Memory B cell (primary cell): ENCODE measurements around the gene MTX1.
A peak's percentile ranks its signal among the peaks of the same experiment; 100 is the strongest.
"Not testable (repeated sequence)": the region's sequence is repeated elsewhere in the genome, so short reads cannot be mapped to it uniquely, and the experiment has no call there.

Experiments used
- ATAC-seq: fragments of 150-1000 bp; cut with Tn5 transposase; 2 replicates; pipeline ENCODE4 v1.10.0; 2021; ENCODE audit warnings: low read depth, mild to moderate bottlenecking, moderate library complexity
- DNase-seq, 2 donors: peaks; one replicate each; pipeline ENCODE4 v3.0.0; 2022; ENCODE audit warnings: low spot score in 2 of 2
- H3K27ac Mint-ChIP-seq: one replicate; pipeline ENCODE4 v1.8.0; 2022; ENCODE audit warnings: mild to moderate bottlenecking, moderate library complexity, mixed read lengths
- H3K27me3 Mint-ChIP-seq: one replicate; pipeline ENCODE4 v1.8.0; 2022; ENCODE audit warnings: mixed read lengths
- H3K36me3 Mint-ChIP-seq: one replicate; pipeline ENCODE4 v1.8.0; 2022; ENCODE audit warnings: mild to moderate bottlenecking, mixed read lengths
- H3K4me1 Mint-ChIP-seq: one replicate; pipeline ENCODE4 v1.8.0; 2022; ENCODE audit warnings: mixed read lengths
- H3K4me3 Mint-ChIP-seq: one replicate; pipeline ENCODE4 v1.8.0; 2022; ENCODE audit warnings: mild to moderate bottlenecking, moderate library complexity, mixed read lengths
- H3K9me3 Mint-ChIP-seq: one replicate; pipeline ENCODE4 v1.8.0; 2022; ENCODE audit warnings: mixed read lengths

MTX1 gene

DNA sequence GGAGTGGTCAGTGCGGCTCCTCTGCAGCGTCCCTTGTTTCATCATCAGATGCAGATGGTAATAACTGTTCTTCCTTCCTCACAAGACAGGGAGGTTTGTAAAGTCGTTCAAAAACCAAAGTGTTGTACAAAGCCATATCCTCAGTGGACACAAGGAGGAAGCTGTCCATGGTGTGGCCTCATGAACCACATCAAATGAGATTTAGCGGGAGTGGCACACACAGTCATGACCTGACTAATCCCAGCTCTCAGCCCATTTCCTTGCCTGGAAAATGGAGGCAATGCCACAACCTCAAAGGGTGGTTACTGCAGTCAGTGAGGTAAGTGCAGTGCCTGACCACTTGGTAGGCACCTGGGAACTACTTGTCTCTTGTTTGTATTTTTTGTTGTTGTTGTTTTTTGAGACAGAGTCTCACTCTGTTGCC, 33.4 kb downstream of the MTX1 start:
- ATAC-seq, result no peak

DNA sequence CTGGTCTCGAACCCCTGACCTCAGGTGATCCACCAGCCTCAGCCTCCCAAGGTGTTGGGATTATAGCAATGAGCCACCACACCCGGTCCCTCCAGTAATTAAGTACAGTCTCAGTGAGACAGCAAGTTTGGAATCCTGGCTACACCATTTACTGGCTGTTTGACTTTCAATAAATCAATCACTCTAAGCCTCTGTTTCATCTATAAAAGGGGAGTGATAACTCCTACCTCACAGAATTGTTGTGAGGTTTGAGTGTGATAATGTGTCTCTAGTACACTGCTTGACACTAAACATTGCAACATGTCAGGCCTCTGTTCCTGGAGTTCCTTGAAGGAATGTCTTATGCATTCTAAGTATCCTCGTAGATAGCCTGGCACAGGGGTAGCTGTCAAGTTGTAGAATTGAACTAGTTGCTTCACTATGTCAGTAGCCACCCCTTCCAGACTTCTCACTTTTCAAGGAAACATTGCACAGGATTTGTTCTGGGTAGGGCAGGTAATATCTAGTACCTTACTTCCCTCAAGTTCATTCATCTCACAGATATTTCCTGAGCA, 34.4 kb downstream of the MTX1 start:
- Mint-ChIP-seq H3K27me3 (no peaks in the 10 kb centered on the region), H3K4me3 (peak overlapping the region; percentile 81), H3K36me3 (peaks cover 5% of the 10 kb centered on the region), H3K4me1 (peaks cover 25% of the 10 kb centered on the region), H3K27ac (peak overlapping the region; percentile 92), H3K9me3 (no peaks in the 10 kb centered on the region)
- DNase-seq, result no peak
- no peak for ATAC-seq

More for the DNA sequence above, 33.4 kb downstream of the MTX1 start:
- no peak for DNase-seq
- peaks cover 25% of the 10 kb centered on the region for H3K4me1 Mint-ChIP-seq
- no peaks in the 10 kb centered on the region for H3K9me3 Mint-ChIP-seq
- no peak overlapping the region for H3K27ac Mint-ChIP-seq
- no peak overlapping the region for H3K4me3 Mint-ChIP-seq
- no peaks in the 10 kb centered on the region for H3K27me3 Mint-ChIP-seq
- peaks cover 8% of the 10 kb centered on the region for H3K36me3 Mint-ChIP-seq

DNA sequence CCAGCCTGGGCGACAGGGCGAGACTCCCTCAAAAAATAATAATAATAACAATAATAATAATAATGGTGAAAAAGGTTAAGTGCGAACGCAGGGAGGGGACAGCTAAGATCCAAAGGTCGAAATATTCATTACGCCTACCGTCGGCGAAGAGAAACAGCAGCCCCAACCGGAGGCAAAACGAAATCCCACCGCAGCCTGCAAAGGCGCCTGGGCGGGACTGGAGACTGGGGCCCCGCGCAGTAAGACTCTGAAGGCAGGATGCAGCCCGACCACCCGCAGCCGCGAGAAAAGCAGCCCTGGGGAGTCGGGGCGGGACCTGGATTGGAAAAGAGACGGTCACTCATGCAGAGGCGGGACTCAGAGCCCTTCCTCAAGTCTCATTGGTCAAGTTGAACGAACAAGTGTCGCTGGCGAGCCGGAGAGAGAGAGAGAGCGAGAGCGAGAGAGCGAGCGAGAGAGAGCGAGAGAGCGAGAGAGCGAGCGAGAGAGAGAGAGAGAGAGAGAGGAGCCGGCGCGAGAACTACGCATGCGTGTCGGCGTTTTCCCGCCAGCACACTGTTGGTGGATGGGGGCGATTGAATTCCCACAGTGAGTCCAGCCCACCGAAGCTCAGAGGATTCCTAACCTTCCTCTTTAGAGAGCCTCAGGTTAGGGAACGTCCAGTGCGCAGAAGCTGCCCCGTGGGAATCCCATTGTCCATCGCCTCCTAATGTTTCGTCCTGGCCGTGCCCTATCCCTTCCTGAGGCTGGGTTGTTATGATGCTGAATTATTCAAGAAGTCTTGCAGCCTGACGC, 36.1 kb downstream of the MTX1 start:
- ATAC-seq (peak; percentile 91), DNase-seq (peak; percentile 84 to 89)
- Mint-ChIP-seq H3K36me3 (no peaks in the 10 kb centered on the region), H3K27me3 (no peaks in the 10 kb centered on the region), H3K4me3 (peak overlapping the region; percentile 81), H3K4me1 (peaks cover 23% of the 10 kb centered on the region), H3K27ac (peak overlapping the region; percentile 92), H3K9me3 (no peaks in the 10 kb centered on the region)

DNA sequence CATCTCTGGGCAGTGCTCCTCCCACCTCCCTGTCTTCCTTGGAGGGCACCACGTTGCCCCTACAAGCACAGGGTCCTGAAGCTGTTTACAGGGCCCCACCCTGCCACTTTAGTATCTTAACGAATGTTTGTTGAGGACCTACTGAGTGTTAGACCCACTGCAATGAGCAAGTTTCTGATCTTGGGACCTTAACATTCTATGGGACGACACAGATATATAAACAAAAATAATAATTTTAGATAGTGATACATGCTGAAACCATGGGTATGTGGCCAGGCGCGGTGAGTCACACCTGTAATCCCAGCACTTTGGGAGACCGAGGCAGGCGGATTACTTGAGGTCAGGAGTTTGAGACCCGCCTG, 36.6 kb downstream of the MTX1 start:
- Mint-ChIP-seq H3K4me3 (peak overlapping the region; percentile 81), H3K36me3 (no peaks in the 10 kb centered on the region), H3K27ac (peak overlapping the region; percentile 92), H3K4me1 (peaks cover 25% of the 10 kb centered on the region), H3K27me3 (no peaks in the 10 kb centered on the region), H3K9me3 (no peaks in the 10 kb centered on the region)
- ATAC-seq, result no peak
- no peak for DNase-seq

DNA sequence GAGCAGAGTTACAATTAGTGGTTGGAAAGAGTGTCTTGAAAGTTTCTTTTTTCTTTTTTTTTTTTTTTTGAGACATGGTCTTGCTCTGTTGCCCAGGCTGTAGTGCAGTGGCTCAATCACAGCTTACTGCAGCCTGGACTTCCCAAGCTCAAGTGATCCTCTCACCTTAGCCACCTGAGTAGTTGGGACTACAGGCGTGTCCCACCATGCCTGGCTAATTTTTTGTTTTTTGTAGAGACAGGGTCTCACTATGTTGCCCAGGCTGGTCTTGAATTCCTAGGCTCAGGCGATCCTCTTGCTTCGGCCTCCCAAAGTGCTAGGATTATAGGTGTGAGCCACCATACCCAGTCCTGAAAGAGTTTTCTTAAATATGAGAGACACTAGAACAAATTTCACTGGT, 38.3 kb downstream of the MTX1 start:
- DNase-seq, H3K9me3 Mint-ChIP-seq, H3K27ac Mint-ChIP-seq, ATAC-seq, H3K4me3 Mint-ChIP-seq, H3K36me3 Mint-ChIP-seq, H3K27me3 Mint-ChIP-seq: not testable (repeated sequence)
- H3K4me1 Mint-ChIP-seq, result peaks cover 16% of the 10 kb centered on the region

DNA sequence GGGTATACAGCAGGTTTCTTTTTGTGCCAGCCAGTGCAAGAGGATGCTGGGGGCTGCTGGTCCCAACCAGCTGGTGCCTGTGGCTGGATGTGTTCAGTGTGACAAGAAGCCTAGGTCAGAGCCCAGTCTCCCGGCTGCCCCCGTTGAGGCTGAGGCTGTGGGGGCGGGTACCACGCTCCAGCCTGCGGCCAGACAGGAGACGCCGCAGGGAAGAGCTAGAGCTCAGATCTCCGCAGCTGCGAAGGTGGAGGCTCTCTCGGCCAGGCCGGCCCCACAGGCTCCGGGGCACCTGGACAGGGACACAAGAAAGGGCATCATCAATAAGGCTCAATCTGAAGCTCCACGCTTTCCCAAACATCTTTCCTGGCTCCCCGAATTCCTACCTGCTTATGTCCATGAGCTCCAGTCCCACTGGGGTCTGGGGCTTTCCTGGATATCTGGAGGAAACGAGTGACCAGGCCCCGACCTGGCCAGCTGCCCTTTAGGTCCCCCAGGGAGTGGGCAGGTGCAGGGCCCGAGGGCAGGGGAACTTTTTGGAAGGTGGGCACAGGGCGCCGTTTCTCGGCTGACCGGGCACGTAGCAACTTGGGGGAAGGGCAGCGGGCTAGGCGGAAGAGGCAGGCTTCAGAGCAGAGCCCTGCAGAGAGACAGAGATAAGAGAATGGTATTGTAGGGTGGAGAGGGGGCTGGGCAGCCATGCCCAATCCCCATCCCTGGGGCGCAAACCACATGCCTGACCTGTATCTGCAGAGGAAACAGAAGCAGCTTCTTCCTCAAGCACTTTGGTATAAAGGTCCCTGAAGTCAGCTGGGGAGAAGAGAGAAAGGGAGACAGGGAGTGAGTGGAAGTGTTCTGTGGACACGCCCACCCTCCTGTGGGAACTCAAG, 39.4 kb downstream of the MTX1 start:
- H3K27me3 Mint-ChIP-seq, result no peaks in the 10 kb centered on the region
- H3K4me1 Mint-ChIP-seq, result peaks cover 16% of the 10 kb centered on the region
- no peaks in the 10 kb centered on the region for H3K36me3 Mint-ChIP-seq
- no peaks in the 10 kb centered on the region for H3K9me3 Mint-ChIP-seq
- DNase-seq, result no peak
- no peak overlapping the region for H3K4me3 Mint-ChIP-seq
- no peak for ATAC-seq
- H3K27ac Mint-ChIP-seq, result no peak overlapping the region

DNA sequence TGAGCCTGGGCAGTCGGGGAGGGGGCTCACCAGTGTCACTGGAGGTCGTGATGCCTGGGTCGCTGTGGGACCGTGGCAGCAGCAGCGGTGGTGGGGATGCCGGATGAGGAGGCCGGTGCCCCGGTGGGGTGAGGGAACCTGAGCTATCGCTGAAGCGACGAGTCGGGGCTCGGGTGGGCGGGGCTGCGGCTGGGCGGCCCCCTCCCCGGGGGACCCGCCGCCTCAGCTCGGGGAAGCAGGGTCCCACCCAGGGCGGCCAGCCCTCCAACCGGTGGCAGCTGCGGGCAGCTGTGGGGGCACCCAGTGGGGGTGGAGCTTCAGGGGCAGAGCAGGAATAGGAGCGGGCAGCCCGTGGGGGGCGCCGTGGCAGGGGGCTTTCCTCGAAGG, 41.7 kb downstream of the MTX1 start:
- ATAC-seq, result peak; percentile 13
- Mint-ChIP-seq H3K27ac (no peak overlapping the region), H3K4me3 (peak overlapping the region; percentile 80), H3K36me3 (no peaks in the 10 kb centered on the region), H3K27me3 (no peaks in the 10 kb centered on the region), H3K9me3 (no peaks in the 10 kb centered on the region), H3K4me1 (peaks cover 24% of the 10 kb centered on the region)
- peak in 1 of 2 donors; percentile 28 for DNase-seq

DNA sequence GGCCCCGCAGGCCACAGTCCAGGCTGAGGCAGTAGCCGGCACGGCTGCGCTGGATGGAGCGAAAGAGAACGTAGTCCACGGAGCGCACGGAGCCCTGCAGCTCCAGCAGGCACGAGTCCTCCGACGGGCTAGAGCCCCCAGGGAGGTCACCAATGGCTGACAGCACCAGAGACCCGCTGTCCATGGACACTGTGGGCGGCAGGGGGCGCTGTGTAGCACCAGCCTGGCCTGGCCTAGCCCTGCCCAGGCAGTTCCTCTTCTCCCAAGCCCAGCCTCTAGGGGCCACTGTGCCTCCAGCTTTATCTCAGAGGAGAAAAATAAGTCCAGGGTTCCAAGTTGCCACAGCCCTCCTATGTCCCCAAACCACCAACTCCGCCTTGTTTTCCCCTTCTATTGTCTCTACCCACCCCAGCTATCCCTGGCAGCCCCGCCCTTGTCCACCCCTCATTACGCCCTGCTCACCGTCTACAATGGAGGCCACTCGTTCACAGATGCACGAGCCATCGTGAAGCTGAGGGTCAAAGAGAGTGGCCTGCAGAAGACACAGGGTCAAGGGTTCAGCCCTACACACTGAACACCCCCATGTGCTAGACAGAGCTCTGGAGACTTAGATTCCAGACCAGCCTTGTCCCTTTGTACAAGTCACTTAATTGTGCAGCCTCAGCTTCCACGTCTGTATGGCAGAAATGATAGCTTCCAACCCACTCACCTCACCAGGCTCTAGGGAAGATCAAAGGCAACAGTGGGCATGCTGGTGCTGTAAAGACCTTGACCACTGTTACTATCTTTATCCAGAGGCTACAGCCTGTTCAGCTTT, 42.3 kb downstream of the MTX1 start:
- peak; percentile 94 for ATAC-seq
- H3K9me3 Mint-ChIP-seq, result no peaks in the 10 kb centered on the region
- peaks cover 28% of the 10 kb centered on the region for H3K4me1 Mint-ChIP-seq
- DNase-seq, result peak; percentile 98
- H3K36me3 Mint-ChIP-seq, result no peaks in the 10 kb centered on the region
- H3K27ac Mint-ChIP-seq, result no peak overlapping the region
- peak overlapping the region; percentile 61 for H3K4me3 Mint-ChIP-seq
- H3K27me3 Mint-ChIP-seq, result no peaks in the 10 kb centered on the region

DNA sequence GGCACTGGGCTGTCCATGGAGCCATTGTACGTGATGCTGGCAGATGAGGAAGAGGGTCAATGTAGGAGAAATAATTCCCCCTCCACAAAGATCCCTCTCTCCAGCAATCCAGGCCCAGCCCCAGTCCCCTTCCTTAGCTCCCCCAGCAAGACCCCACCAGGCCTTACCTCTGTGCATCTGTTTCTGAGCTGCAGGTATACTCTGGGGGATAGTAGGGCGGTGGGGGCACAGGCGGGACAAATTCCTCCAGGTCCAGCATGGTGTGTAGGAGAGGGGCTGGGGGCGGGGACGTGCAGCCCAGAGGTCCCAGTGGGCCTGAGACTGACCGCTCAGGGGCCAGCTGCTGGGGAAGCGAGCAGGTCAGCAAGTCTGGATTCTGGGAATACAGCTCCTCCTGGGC, 43.1 kb downstream of the MTX1 start:
- Mint-ChIP-seq H3K27ac (no peak overlapping the region), H3K27me3 (no peaks in the 10 kb centered on the region), H3K4me1 (peaks cover 29% of the 10 kb centered on the region), H3K4me3 (no peak overlapping the region), H3K36me3 (no peaks in the 10 kb centered on the region), H3K9me3 (no peaks in the 10 kb centered on the region)
- no peak for ATAC-seq
- no peak for DNase-seq

DNA sequence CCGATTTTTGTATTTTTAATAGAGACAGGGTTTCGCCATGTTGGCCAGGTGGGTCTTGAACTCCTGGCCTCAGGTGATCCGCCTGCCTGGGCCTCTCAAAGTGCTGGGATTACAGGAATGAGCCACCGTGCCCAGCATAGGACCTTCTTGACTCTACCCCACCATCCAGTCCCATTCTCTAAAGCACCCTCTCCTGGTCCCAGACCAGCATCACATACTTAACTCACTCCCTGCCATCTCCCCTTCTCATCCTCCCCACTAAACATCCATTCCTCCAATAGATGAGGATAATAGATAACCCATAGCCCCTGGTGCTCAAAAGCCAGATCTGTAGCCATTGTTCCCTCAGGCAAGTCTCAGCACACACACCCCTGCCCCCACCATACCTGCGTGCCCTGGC, 44.7 kb downstream of the MTX1 start:
- ATAC-seq (no peak), DNase-seq (no peak)
- Mint-ChIP-seq H3K4me1 (peaks cover 35% of the 10 kb centered on the region), H3K4me3 (peak overlapping the region; percentile 84), H3K9me3 (no peaks in the 10 kb centered on the region), H3K36me3 (peaks cover 9% of the 10 kb centered on the region), H3K27ac (peak overlapping the region; percentile 81), H3K27me3 (no peaks in the 10 kb centered on the region)

DNA sequence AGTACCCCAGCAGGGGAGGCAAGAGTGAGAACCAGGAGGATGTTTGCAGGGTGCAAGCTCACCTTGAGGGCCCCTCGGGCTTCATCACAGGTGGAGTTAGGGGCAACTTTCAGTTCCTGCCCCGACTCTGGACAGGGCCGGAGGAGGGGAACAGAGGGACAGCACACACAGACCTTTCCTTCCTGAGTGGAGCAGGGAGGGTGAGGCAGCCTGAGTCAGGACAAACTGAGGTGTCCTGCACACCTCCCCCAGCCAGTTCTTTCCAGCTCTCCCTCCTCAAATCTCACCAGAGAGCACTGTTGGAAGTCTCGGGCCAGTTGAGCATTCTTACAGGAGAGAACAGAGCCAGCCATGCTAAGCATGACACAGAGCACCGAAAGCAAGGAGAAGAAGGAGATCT, 45.3 kb downstream of the MTX1 start:
- Mint-ChIP-seq H3K36me3 (peaks cover 12% of the 10 kb centered on the region), H3K9me3 (no peaks in the 10 kb centered on the region), H3K27me3 (no peaks in the 10 kb centered on the region), H3K4me3 (peak overlapping the region; percentile 84), H3K4me1 (peaks cover 35% of the 10 kb centered on the region), H3K27ac (peak overlapping the region; percentile 81)
- DNase-seq (no peak), ATAC-seq (no peak)

DNA sequence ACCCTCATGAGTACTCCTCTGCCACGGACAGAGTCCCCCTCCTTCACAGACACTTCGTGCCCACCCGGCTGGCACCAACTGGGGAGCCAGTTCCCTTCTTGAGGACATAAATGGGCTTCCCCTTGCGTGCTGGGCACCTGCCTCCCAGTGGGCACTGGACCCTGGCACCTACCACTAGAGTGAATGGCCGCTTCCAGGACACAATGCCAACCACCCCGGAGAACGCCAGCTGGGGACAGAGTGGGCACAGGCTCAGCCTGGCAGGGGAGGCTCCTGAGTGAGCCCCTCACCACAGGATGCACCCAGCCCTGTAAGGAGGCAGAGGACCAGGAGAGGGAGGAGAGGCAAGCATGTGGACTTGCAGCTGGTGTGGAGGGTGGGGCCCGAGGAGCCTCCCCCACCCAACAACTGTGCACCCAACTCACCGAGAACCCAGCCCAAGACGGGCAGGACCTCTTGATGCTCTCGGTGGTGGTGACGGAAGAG, 45.8 kb downstream of the MTX1 start:
- peak overlapping the region; percentile 81 for H3K27ac Mint-ChIP-seq
- H3K36me3 Mint-ChIP-seq, result peaks cover 12% of the 10 kb centered on the region
- no peak for ATAC-seq
- no peaks in the 10 kb centered on the region for H3K27me3 Mint-ChIP-seq
- DNase-seq, result no peak
- H3K4me1 Mint-ChIP-seq, result peaks cover 35% of the 10 kb centered on the region
- H3K9me3 Mint-ChIP-seq, result no peaks in the 10 kb centered on the region
- H3K4me3 Mint-ChIP-seq, result peak overlapping the region; percentile 84

DNA sequence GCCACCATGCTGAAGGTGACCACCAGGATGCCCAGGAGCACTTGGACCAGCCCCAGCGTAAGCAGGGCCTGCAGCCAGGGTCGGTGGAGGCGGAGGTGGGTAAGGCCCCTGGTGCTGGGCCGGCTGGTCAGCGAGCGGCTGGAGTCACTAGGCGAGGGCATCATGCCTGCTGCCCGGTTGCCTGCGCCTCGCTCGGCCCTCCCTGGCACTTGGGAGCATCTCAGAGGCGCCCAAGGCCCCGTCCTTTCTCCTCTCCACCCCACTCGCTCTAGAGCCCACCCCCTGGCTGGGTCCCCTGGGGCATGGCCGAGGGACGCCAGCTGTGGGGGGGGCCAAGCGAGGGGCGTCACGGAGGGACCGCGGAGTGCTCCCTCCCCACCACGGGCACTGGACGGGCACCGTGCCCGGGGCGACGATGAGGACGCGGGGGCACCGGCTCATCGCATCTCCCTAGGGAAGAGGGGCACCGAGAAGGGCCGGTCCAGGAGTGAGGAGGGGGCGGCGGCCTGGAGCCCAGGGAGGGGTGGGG, 46.3 kb downstream of the MTX1 start:
- peak overlapping the region; percentile 90 for H3K4me3 Mint-ChIP-seq
- H3K27ac Mint-ChIP-seq, result no peak overlapping the region
- ATAC-seq (no peak), DNase-seq (no peak)
- H3K9me3 Mint-ChIP-seq, result no peaks in the 10 kb centered on the region
- H3K27me3 Mint-ChIP-seq, result no peaks in the 10 kb centered on the region
- peaks cover 35% of the 10 kb centered on the region for H3K4me1 Mint-ChIP-seq
- peaks cover 12% of the 10 kb centered on the region for H3K36me3 Mint-ChIP-seq
